Measurements from ENCODE around the gene SCGN. TPM values are rescaled to one million over a fixed set of nuclear protein-coding genes. Genes with fewer than 3 reads are reported as not detected.

SCGN gene
- total RNA-seq, 1 donor from 2014 or later = 0.85 TPM

DNA sequence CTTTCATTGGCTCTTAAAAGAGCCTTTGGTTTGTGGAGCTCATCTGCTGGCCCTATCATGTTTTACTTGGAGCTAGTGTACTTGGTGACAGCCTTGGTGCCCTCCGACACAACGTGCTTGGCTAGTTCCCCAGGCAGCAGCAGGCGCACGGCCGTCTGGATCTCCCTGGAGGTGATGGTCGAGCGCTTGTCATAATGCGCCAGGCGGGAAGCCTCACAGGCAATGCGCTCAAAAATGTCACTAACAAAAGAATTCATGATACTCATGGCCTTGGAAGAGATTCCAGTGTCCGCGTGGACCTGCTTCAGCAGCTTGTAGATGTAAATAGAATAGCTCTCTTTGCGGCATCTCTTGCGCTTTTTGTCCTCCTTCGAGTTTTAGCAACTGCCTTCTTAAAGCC is 79.7 kb downstream of the SCGN start:
- TF ChIP-seq, protein P1, sequence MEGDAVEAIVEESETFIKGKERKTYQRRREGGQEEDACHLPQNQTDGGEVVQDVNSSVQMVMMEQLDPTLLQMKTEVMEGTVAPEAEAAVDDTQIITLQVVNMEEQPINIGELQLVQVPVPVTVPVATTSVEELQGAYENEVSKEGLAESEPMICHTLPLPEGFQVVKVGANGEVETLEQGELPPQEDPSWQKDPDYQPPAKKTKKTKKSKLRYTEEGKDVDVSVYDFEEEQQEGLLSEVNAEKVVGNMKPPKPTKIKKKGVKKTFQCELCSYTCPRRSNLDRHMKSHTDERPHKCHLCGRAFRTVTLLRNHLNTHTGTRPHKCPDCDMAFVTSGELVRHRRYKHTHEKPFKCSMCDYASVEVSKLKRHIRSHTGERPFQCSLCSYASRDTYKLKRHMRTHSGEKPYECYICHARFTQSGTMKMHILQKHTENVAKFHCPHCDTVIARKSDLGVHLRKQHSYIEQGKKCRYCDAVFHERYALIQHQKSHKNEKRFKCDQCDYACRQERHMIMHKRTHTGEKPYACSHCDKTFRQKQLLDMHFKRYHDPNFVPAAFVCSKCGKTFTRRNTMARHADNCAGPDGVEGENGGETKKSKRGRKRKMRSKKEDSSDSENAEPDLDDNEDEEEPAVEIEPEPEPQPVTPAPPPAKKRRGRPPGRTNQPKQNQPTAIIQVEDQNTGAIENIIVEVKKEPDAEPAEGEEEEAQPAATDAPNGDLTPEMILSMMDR (IDR thresholded peaks at IDR 0.05; ENCODE audit: unreplicated experiment) = no peak
- no peaks in the 10 kb centered on the region for H3K9me3 Mint-ChIP-seq (ENCODE audit: unreplicated experiment)
- H3K27me3 Mint-ChIP-seq (ENCODE audit: unreplicated experiment) = peaks cover 1% of the 10 kb centered on the region

DNA sequence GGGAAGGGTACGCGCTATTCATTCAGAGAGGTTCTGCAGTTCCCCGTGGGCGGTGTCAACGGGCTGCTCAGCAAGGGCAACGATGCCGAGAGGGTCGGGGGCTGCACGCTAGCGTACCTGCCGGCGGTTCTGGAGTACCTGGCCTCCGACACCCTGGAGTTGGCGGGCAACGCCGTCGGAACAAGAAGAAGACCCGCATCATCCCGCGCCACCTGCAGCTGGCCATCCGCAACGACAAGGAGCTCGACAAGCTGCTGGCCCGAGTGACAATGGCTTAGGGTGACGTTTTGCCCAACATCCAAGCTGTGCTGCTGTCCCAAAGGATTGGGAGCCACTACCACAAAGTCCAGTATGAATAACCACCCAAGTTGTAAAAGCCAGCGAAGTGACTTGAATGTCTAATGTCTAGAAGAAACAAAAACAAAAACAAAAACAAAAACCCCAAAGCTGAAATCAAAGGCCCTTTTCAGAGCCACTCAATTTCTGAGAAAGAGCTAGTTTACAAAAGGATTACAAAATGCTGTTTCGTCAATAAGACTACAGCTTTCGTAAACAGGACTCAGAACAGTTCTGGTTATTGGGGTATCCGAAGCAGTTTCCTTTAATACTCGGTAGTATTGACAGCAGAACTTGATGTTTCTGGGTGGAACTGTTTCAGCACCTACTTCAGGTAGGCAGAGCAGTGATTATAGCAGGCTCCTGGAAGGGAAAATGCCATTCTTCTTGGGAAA is 80.6 kb downstream of the SCGN start:
- Mint-ChIP-seq H3K4me1 (ENCODE audit: unreplicated experiment) (no peaks in the 10 kb centered on the region), H3K36me3 (ENCODE audit: low read depth, unreplicated experiment) (peaks cover 3% of the 10 kb centered on the region), H3K4me3 (ENCODE audit: unreplicated experiment) (no peak overlapping the region), H3K9me3 (ENCODE audit: unreplicated experiment) (no peaks in the 10 kb centered on the region), H3K27me3 (ENCODE audit: unreplicated experiment) (peaks cover 1% of the 10 kb centered on the region), H3K27ac (ENCODE audit: unreplicated experiment) (no peak overlapping the region)
- DNase-seq (ENCODE audit: low spot score) = no peak
- TF ChIP-seq, protein P1 (IDR thresholded peaks at IDR 0.05; ENCODE audit: unreplicated experiment) = no peak

More for the DNA sequence above, 79.7 kb downstream of the SCGN start:
- H3K4me1 Mint-ChIP-seq (ENCODE audit: unreplicated experiment) = no peaks in the 10 kb centered on the region
- no peak overlapping the region for H3K4me3 Mint-ChIP-seq (ENCODE audit: unreplicated experiment)
- no peak for DNase-seq (ENCODE audit: low spot score)
- peaks cover 3% of the 10 kb centered on the region for H3K36me3 Mint-ChIP-seq (ENCODE audit: low read depth, unreplicated experiment)
- no peak overlapping the region for H3K27ac Mint-ChIP-seq (ENCODE audit: unreplicated experiment)

DNA sequence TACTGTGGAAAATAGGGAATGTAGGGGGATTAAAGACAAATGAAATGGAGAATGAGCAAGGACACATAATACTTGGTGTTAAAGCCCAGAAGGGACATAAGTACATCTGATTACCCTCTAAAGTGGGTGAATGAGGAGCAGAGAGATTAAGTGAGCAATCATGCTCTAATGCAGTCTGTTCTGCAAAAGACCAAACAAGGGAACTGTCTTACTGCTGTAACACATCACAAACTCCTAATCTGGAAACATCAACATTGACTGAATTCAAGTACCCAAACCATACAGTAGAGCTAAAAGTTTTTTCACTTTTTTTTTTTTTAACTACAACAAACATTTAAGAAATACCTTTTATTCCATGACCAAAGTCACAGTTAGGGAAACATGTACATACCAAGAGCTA is 83.2 kb downstream of the SCGN start:
- TF ChIP-seq, protein P1 (IDR thresholded peaks at IDR 0.05; ENCODE audit: unreplicated experiment) = no peak
- DNase-seq (ENCODE audit: low spot score) = no peak
- H3K36me3 Mint-ChIP-seq (ENCODE audit: low read depth, unreplicated experiment) = peaks cover 3% of the 10 kb centered on the region
- no peaks in the 10 kb centered on the region for H3K4me1 Mint-ChIP-seq (ENCODE audit: unreplicated experiment)
- H3K9me3 Mint-ChIP-seq (ENCODE audit: unreplicated experiment) = no peaks in the 10 kb centered on the region
- peaks cover 1% of the 10 kb centered on the region for H3K27me3 Mint-ChIP-seq (ENCODE audit: unreplicated experiment)
- H3K4me3 Mint-ChIP-seq (ENCODE audit: unreplicated experiment) = no peak overlapping the region
- H3K27ac Mint-ChIP-seq (ENCODE audit: unreplicated experiment) = no peak overlapping the region

DNA sequence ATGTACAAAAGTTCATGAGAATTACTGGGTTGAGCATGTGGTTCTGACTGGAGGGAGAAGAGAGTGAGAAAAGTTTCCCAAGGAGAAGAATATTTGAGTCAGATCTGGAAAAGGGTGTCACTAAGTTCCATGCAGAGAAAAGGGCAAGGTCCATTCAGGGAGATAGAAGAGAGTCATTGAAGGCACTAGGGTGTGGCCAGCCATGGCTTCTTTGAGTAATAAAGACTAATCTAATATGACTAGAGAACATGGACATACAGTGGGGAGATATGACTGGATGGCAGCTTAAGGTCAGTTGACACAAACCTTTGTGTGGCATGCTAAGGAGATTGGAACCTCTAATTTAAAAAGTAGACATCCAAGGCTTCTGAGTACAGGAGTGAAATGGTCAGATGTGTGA is 91.9 kb downstream of the SCGN start:
- TF ChIP-seq, protein P1 (IDR thresholded peaks at IDR 0.05; ENCODE audit: unreplicated experiment) = no peak
- Mint-ChIP-seq H3K9me3 (ENCODE audit: unreplicated experiment) (no peaks in the 10 kb centered on the region), H3K27me3 (ENCODE audit: unreplicated experiment) (no peaks in the 10 kb centered on the region)

DNA sequence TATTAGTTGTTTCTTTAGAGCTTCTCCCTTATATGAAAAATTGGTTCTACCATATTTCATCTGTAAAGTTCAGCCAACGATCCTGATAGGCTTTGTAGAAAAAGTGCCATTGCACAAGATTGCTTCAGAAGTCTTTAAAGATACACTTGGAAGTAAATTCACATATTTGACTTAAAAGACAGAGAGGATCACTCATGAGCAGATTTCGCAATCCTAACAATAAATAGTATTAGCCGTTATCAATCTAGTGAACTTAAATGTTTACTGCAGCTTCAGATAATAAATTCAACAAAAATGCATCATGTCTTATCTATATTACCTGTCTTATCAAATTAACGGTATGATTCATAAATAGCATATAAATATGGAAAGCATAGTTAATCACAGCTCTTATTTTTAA is 93.8 kb downstream of the SCGN start:
- Mint-ChIP-seq H3K4me3 (ENCODE audit: unreplicated experiment) (no peak overlapping the region), H3K27ac (ENCODE audit: unreplicated experiment) (no peak overlapping the region), H3K36me3 (ENCODE audit: low read depth, unreplicated experiment) (no peaks in the 10 kb centered on the region), H3K9me3 (ENCODE audit: unreplicated experiment) (no peaks in the 10 kb centered on the region), H3K4me1 (ENCODE audit: unreplicated experiment) (peaks cover 13% of the 10 kb centered on the region), H3K27me3 (ENCODE audit: unreplicated experiment) (peaks cover 2% of the 10 kb centered on the region)
- TF ChIP-seq, protein P1 (IDR thresholded peaks at IDR 0.05; ENCODE audit: unreplicated experiment) = no peak
- no peak for DNase-seq (ENCODE audit: low spot score)

More for the DNA sequence above, 91.9 kb downstream of the SCGN start:
- Mint-ChIP-seq H3K27ac (ENCODE audit: unreplicated experiment) (no peak overlapping the region), H3K36me3 (ENCODE audit: low read depth, unreplicated experiment) (no peaks in the 10 kb centered on the region), H3K4me3 (ENCODE audit: unreplicated experiment) (no peak overlapping the region), H3K4me1 (ENCODE audit: unreplicated experiment) (peaks cover 9% of the 10 kb centered on the region)
- DNase-seq (ENCODE audit: low spot score) = no peak

All from endothelial cell (in vitro differentiated cells).